GM19328 (cell line): Measurements from ENCODE around the gene OCSTAMP.

Experiments used
- ATAC-seq: cut with Tn5 transposase; IDR thresholded peaks from one replicate; pipeline ENCODE4 v1.9.1; 2021; ENCODE audit warnings: mild to moderate bottlenecking, moderate library complexity; ENCODE audit not compliant: unreplicated experiment

Gene OCSTAMP, protein sequence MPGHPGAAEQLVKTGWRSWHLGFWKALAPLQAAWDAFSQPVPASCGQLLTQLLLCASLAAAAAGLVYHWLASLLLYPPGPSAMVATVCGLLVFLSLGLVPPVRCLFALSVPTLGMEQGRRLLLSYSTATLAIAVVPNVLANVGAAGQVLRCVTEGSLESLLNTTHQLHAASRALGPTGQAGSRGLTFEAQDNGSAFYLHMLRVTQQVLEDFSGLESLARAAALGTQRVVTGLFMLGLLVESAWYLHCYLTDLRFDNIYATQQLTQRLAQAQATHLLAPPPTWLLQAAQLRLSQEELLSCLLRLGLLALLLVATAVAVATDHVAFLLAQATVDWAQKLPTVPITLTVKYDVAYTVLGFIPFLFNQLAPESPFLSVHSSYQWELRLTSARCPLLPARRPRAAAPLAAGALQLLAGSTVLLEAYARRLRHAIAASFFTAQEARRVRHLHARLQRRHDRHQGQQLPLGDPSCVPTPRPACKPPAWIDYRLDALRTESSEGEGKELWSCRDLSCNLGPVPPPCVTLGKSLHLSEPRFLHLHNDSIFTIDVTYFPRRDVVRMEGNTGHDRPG

DNA sequence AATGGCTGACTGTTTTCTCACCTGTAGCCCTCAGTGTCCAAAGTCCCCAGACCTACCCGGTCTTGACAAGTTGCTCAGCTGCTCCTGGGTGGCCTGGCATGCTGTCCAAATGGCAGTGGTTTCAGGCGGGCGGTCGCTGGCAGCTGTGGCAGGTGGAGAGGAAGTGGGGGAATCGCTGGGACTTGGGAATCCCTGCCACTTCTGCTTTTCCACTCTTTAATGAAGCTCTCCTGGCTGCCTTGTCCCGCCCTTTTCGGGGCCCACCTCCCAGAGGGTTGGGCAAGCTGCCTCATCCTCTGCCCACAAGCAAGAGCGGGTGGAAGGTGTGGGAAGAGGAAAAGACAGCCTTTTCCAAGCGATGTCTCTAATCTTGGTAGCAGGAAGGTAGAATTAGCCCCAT is at the start of gene OCSTAMP:
Gene OCSTAMP, minus strand, starts transcription at position 194 of the 400 bp plus-strand sequence. Its CDS starts 94 bp downstream, at position 100.
- no peak for ATAC-seq

DNA sequence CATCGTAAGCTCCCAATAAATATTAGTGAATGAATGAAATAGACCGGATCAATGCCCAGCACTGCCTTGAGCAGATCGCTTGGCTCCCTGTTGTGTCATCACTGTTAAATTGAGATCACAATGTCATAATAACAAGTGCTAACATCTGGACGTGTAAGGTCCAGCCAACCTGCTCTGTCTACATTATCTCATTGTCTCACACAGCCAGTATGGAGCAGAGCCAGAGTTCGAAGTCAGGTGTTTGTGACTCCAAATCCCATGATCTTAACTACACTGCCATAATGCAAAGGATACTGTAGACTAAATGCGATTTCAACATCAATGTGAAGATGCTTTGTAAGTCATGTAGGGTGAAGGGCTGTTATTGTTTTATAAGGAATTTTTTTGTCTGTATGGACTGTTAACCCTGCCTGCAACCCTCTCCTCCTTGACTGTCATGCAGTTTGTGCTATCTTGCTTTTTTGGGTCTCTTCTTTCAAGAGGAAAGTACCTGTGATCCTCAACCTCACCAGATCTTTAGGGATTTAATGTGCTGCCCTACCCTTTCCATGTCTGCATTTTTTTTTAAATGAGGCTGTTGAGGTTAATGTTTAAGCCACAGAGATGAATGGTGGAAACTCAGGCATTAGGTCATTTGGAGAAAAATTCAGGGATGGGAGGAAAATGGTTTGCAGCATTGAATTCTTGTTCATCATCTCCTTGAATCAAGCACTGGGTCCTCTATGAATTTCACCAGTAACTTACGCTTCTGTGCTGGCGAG is 49.0 kb upstream of the OCSTAMP start:
- no peak for ATAC-seq

- ATAC-seq: no peak
Measured at GRCh38 chr20:46595933-46596332, 45.5 kb upstream of the OCSTAMP start.

- no peak for ATAC-seq
Measured at GRCh38 chr20:46594725-46595124, 44.3 kb upstream of the OCSTAMP start.

- ATAC-seq: no peak
Measured at GRCh38 chr20:46592580-46593362, 42.3 kb upstream of the OCSTAMP start.

DNA sequence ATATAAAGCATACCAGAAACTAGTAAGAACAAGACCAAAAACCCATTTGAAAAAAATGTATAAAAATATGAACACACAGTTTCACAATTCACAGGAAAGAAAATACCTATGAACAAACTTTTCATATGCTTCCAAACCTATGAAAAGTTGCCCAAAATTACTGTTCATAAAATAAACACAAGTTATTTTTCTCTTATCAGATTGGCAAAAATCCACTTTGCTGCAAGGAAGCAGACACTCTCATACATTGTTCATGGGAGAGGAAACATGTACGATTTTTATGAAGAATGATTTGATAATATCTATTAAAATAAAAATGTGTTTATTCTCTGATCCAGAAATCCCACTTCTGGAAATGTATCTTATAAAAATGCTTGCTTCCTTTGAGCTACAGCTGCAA is 40.0 kb upstream of the OCSTAMP start:
- ATAC-seq: no peak

- no peak for ATAC-seq
Measured at GRCh38 chr20:46588532-46589511, 38.4 kb upstream of the OCSTAMP start.

GRCh38 chr20:46587986-46588385 is 37.5 kb upstream of the OCSTAMP start:
- ATAC-seq: no peak

DNA sequence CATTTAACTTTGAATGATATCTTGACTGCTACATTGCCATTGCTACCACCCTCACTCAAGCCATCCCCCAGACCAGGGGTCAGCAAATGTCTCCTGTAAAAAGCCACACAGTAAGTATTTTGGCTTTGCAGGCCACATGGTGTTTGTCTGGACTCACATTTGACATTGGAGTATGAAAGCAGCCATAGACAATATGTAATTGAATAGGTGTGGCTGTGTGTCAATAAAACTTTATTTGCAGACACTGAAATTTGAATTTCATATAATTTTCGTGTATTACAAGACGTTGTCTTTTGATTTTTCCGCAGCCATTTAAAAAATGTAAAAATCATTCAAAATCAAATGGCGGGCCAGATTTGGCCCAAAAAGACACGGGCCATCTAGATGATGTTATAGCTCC is 36.3 kb upstream of the OCSTAMP start:
- no peak for ATAC-seq

DNA sequence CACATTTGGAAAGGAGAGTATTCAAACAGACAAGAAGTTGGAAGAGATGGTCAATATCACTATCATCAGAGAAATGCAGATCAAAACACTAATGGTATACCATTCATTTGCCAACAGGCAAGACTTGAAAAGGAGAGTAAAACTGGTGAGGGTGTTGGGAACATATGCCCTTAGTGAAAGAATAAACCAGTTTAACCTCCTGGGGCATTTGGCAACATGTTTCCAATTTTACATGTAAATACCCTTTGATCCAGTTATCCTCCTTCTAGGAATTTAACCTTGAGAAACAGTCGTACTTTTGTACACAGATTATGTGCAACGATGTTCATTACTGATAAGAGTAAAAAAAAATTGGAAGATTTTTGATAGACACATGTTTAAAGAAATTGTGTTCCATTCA is 34.1 kb upstream of the OCSTAMP start:
- no peak for ATAC-seq

GRCh38 chr20:46583411-46584214 is 33.2 kb upstream of the OCSTAMP start:
- no peak for ATAC-seq

DNA sequence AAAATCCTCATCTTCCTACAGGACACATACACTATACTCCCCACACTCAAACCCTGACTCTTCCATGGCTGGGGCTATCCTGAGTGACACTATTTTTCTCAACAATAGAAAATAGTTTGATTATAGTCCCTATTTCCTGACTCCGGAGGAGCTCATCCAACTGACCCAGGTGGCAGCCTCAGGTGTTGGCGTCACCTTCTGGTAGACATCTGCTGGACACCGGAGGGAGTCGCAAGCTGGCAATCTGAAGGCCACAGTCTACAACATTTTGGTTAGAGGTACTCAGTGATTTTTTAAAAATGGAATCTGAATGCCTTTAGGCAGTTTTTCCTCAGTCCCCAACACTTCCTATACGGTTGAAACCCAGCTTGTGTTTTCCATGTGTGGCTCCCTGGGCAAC is 32.2 kb upstream of the OCSTAMP start:
- ATAC-seq: no peak

- no peak for ATAC-seq
Measured at GRCh38 chr20:46581391-46581790, 30.9 kb upstream of the OCSTAMP start.

GRCh38 chr20:46580613-46581205 is 30.3 kb upstream of the OCSTAMP start:
- no peak for ATAC-seq

DNA sequence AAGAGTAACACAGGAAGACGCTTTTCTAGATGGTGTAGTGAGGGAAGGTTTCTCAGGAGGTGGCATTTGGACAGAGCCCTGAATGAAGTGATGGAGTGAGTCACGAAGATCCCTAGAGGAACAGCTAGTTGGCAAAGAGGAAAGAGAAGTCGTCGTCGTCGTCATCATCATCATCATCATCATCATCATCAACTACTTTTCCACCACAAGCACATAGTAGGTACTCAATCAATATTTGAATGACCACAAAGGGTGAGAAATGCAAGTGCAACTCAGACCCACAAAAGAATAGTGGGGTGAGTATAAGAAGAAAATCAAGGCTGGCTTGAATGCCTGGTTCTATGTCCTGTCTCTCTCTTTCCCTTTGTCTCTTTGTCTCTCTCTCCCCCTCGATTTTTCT is 28.3 kb upstream of the OCSTAMP start:
- no peak for ATAC-seq

DNA sequence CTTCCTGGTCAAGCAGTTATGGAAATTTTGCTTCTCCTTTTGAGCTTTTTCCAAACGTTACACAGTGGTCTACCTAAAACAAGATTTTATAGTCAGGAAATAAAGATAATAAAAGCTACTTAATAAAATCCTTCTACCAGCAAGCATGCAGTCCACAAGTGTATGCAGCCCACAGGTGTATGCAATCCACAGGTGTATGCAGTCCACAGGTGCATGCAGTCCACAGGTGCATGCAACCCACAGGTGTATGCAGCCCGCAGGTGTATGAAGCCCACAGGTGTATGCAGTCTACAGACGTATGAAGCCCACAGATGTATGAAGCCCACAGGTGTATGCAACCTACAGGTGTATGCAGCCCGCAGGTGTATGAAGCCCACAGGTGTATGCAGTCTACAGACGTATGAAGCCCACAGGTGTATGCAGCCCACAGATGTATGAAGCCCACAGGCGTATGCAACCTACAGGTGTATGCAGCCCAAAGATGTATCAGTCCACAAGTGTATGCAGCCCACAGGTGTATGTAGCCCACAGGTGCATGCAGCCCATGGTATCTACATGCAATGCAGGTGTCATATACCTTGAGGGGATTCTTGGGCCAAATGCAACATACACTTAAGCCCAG is 26.4 kb upstream of the OCSTAMP start:
- no peak for ATAC-seq

DNA sequence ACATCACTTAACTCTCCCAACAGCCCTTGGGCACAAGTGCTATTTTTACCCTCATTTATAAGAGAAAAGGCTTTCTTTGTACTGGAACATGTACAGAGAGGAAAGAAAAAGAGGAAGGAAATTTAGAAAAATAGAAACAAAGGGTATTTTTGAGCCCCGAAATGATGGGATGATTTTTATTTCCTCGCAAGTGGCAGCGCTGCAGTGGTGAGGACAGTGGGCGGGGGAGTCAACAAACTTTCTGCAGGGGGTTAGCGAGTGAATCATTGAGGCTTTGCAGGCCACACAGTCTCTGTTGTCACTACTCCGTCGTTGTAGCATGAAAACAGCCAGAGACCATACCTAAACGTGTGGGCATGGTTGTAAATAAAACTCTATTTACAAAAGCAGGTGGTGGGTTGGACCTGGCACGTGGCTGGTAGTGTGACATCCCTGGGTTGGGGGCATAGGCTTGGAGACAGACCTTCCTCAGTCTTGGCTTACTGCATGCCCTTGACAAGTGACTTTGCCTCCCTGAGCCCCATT is 25.5 kb upstream of the OCSTAMP start:
- ATAC-seq: no peak

- no peak for ATAC-seq
Measured at GRCh38 chr20:46575394-46575793, 24.9 kb upstream of the OCSTAMP start.
